Measurements from ENCODE around the gene LTBP3. TPM values are rescaled to one million over a fixed set of nuclear protein-coding genes. Genes with fewer than 3 reads are reported as not detected.

Gene LTBP3
- polyA plus RNA-seq, 2 donors: 32.8 to 36.4 TPM

GRCh38 chr11:65498977-65499712, 59.0 kb downstream of the LTBP3 start, which contains the start of gene MALAT1:
Gene MALAT1, plus strand, starts transcription at chr11:65499045.
- WGBS, 2 donors: 0% methylated on average over 24 of the region's 24 CpGs

GRCh38 chr11:65498727-65498976, 59.5 kb downstream of the LTBP3 start:
- H3K27me3 ChIP-seq (ENCODE audit: control insufficient read depth in 1 of 2, insufficient read depth in 2 of 2, low read length in 2 of 2): no peaks in the 10 kb centered on the region
- H3K4me3 ChIP-seq (ENCODE audit: low read depth in 1 of 2, low read length in 2 of 2): peak overlapping the region; percentile 54 to 99
- H3K9me3 ChIP-seq (ENCODE audit: control insufficient read depth in 2 of 2, insufficient read depth in 1 of 2, low read depth in 1 of 2, low read length in 1 of 2): no peaks in the 10 kb centered on the region
- H3K4me1 ChIP-seq (ENCODE audit: control insufficient read depth in 2 of 2, insufficient read depth in 2 of 2, low read length in 1 of 2): no peaks in the 10 kb centered on the region
- peaks cover 0 to 4% of the 10 kb centered on the region in 2 donors for H3K36me3 ChIP-seq (ENCODE audit: control insufficient read depth in 2 of 2, insufficient read depth in 2 of 2, low read length in 1 of 2)
- 1% methylated on average over 6 of the region's 6 CpGs for WGBS, 2 donors
- H3K27ac ChIP-seq (ENCODE audit: low read depth in 2 of 2, low read length in 1 of 2): peak overlapping the region; percentile 97 to 99

More at GRCh38 chr11:65498977-65499712, 59.0 kb downstream of the LTBP3 start, which contains the start of gene MALAT1:
- Histone ChIP-seq H3K27ac (ENCODE audit: low read depth in 2 of 2, low read length in 1 of 2) (peak within 1 kb of the TSS; percentile 97 to 99), H3K36me3 (ENCODE audit: control insufficient read depth in 2 of 2, insufficient read depth in 2 of 2, low read length in 1 of 2) (peaks cover 0 to 5% of the 10 kb centered on the region in 2 donors), H3K9me3 (ENCODE audit: control insufficient read depth in 2 of 2, insufficient read depth in 1 of 2, low read depth in 1 of 2, low read length in 1 of 2) (no peaks in the 10 kb centered on the region), H3K4me3 (ENCODE audit: low read depth in 1 of 2, low read length in 2 of 2) (peak within 1 kb of the TSS; percentile 54 to 99), H3K27me3 (ENCODE audit: control insufficient read depth in 1 of 2, insufficient read depth in 2 of 2, low read length in 2 of 2) (no peaks in the 10 kb centered on the region), H3K4me1 (ENCODE audit: control insufficient read depth in 2 of 2, insufficient read depth in 2 of 2, low read length in 1 of 2) (no peaks in the 10 kb centered on the region)

DNA sequence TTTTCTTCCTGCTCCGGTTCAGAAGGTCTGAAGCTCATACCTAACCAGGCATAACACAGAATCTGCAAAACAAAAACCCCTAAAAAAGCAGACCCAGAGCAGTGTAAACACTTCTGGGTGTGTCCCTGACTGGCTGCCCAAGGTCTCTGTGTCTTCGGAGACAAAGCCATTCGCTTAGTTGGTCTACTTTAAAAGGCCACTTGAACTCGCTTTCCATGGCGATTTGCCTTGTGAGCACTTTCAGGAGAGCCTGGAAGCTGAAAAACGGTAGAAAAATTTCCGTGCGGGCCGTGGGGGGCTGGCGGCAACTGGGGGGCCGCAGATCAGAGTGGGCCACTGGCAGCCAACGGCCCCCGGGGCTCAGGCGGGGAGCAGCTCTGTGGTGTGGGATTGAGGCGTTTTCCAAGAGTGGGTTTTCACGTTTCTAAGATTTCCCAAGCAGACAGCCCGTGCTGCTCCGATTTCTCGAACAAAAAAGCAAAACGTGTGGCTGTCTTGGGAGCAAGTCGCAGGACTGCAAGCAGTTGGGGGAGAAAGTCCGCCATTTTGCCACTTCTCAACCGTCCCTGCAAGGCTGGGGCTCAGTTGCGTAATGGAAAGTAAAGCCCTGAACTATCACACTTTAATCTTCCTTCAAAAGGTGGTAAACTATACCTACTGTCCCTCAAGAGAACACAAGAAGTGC, 60.0 kb downstream of the LTBP3 start:
- Histone ChIP-seq H3K4me3 (ENCODE audit: low read depth in 1 of 2, low read length in 2 of 2) (peak overlapping the region; percentile 54 to 99), H3K36me3 (ENCODE audit: control insufficient read depth in 2 of 2, insufficient read depth in 2 of 2, low read length in 1 of 2) (peaks cover 0 to 4% of the 10 kb centered on the region in 2 donors), H3K9me3 (ENCODE audit: control insufficient read depth in 2 of 2, insufficient read depth in 1 of 2, low read depth in 1 of 2, low read length in 1 of 2) (no peaks in the 10 kb centered on the region), H3K4me1 (ENCODE audit: control insufficient read depth in 2 of 2, insufficient read depth in 2 of 2, low read length in 1 of 2) (peaks cover 0 to under 1% of the 10 kb centered on the region in 2 donors), H3K27me3 (ENCODE audit: control insufficient read depth in 1 of 2, insufficient read depth in 2 of 2, low read length in 2 of 2) (no peaks in the 10 kb centered on the region), H3K27ac (ENCODE audit: low read depth in 2 of 2, low read length in 1 of 2) (peak overlapping the region; percentile 97 to 99)
- 1% methylated on average over 24 of the region's 24 CpGs for WGBS, 2 donors

DNA sequence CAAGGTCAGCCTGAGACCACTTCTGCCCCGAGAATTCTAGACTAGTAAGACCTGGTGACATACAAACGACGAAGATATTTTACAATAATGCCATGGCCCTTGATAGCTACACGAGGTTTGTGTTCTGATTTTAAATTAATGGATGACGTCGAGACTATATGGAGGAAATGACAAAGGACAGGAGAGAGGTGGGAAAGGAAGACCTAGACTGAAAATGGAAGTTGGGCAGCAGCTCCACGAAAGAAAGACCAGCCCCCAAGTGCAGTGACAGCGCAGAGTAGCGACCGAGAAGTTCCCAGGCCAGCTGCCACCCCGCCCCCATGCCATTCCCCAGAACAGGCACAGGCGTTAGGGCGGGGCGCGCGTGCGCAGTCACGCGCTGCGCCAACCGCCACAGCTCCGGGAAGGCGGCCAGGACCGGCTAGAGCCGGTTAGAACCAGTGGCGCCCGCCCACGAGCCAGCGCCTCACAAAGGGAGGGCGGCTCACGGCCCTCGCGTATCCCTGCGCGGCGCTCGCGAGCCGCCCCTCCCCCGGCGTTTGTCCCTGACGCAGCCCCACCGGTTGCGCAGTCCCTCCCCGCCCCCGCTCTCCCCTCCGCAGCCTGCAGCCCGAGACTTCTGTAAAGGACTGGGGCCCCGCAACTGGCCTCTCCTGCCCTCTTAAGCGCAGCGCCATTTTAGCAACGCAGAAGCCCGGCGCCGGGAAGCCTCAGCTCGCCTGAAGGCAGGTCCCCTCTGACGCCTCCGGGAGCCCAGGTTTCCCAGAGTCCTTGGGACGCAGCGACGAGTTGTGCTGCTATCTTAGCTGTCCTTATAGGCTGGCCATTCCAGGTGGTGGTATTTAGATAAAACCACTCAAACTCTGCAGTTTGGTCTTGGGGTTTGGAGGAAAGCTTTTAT, 60.8 kb downstream of the LTBP3 start:
- Histone ChIP-seq H3K4me1 (ENCODE audit: control insufficient read depth in 2 of 2, insufficient read depth in 2 of 2, low read length in 1 of 2) (peaks cover 0 to 4% of the 10 kb centered on the region in 2 donors), H3K9me3 (ENCODE audit: control insufficient read depth in 2 of 2, insufficient read depth in 1 of 2, low read depth in 1 of 2, low read length in 1 of 2) (no peaks in the 10 kb centered on the region), H3K27me3 (ENCODE audit: control insufficient read depth in 1 of 2, insufficient read depth in 2 of 2, low read length in 2 of 2) (no peaks in the 10 kb centered on the region), H3K27ac (ENCODE audit: low read depth in 2 of 2, low read length in 1 of 2) (peak overlapping the region; percentile 98 to 99), H3K36me3 (ENCODE audit: control insufficient read depth in 2 of 2, insufficient read depth in 2 of 2, low read length in 1 of 2) (peaks cover 0 to 4% of the 10 kb centered on the region in 2 donors), H3K4me3 (ENCODE audit: low read depth in 1 of 2, low read length in 2 of 2) (peak overlapping the region; percentile 54 to 99)
- WGBS, 2 donors: 0% methylated on average over 57 to 61 of the region's 61 CpGs

DNA sequence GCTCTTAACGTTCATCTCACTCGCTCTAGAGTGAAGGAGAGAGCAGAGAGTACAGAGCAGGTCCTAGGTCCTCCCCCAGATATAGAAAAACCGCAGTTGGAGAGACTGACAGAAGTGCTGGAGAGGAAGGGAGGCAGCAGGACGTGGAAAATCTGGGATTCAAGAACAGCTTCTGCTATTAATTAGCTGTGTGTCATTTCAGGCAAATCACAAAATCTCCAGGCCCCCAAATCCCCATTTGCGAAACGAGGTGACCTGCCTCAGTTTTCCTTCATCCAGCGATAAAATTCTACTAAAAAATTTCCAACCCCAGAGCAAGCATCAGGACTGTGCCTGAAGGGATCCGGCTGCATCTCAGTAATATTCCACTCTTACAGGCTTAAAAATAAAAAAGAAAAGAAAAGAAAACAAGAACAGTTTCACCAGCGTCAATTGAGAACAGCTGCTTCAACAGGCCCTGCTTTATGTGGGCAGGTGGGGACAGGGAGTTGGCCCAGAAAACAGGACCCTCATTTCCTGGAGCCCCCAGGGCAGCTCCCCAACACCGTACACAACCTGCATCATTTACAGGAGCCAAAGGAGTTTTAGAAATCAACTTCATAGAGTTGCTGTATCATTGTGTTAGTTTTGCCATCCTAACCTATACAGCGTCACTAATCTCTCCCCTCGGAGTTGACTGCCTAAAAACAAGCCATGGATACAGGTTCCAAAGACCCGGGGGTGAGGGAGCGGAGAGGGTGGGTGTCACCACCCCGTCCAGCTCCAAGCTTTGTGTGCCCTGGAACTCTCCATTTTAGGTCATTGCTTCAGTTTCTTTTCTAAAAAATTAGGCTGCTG, 61.6 kb downstream of the LTBP3 start:
- Histone ChIP-seq H3K27ac (ENCODE audit: low read depth in 2 of 2, low read length in 1 of 2) (peak overlapping the region; percentile 98 to 99), H3K4me3 (ENCODE audit: low read depth in 1 of 2, low read length in 2 of 2) (peak overlapping the region; percentile 25 to 40), H3K9me3 (ENCODE audit: control insufficient read depth in 2 of 2, insufficient read depth in 1 of 2, low read depth in 1 of 2, low read length in 1 of 2) (no peaks in the 10 kb centered on the region), H3K27me3 (ENCODE audit: control insufficient read depth in 1 of 2, insufficient read depth in 2 of 2, low read length in 2 of 2) (no peaks in the 10 kb centered on the region), H3K36me3 (ENCODE audit: control insufficient read depth in 2 of 2, insufficient read depth in 2 of 2, low read length in 1 of 2) (peaks cover 0 to 4% of the 10 kb centered on the region in 2 donors), H3K4me1 (ENCODE audit: control insufficient read depth in 2 of 2, insufficient read depth in 2 of 2, low read length in 1 of 2) (peaks cover 0 to 9% of the 10 kb centered on the region in 2 donors)
- WGBS, 2 donors: 17 to 29% methylated on average over 15 of the region's 15 CpGs

DNA sequence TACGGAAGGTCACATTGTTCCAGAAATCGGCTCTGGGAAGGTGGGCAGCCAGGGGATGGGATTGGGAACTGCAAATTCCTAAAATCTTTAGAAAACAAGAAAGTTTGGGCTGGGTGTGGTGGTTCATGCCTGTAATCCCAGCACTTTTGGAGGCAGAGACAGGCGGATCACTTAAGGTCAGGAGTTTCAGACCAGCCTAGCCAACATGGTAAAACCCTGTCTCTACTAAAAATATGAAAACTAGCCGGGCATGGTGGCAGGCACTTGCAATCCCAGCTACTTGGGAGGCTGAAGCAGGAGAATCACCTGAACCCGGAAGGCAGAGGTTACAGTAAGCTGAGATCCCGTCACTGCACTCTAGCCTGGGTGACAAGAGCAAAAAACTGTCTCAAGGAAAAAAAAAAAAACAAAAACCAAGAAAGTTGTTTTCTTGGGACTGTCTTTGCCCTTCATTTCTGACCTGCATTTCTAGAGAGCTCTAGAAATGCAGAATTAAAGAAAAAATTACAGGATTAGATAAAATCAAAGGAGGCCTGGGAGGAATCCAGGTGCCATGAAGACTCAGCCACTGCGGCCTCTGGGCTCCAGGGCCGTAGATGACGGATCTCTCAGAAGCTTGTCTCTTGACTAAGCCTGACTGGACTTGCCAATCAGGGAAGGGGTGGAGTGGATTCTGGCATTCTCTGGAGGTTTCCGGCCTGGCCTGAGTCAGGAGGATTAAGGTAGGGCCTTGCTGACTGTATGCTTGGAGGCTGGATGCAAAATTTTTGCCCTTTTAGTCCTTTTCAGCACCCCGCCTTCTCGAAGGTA, 64.6 kb downstream of the LTBP3 start:
- WGBS, 2 donors: 29 to 48% methylated on average over 12 of the region's 12 CpGs
- no peaks in the 10 kb centered on the region for H3K36me3 ChIP-seq (ENCODE audit: control insufficient read depth in 2 of 2, insufficient read depth in 2 of 2, low read length in 1 of 2)
- H3K27me3 ChIP-seq (ENCODE audit: control insufficient read depth in 1 of 2, insufficient read depth in 2 of 2, low read length in 2 of 2): no peaks in the 10 kb centered on the region
- peak overlapping the region; percentile 99 for H3K27ac ChIP-seq (ENCODE audit: low read depth in 2 of 2, low read length in 1 of 2)
- peaks cover 4 to 31% of the 10 kb centered on the region in 2 donors for H3K4me1 ChIP-seq (ENCODE audit: control insufficient read depth in 2 of 2, insufficient read depth in 2 of 2, low read length in 1 of 2)
- no peaks in the 10 kb centered on the region for H3K9me3 ChIP-seq (ENCODE audit: control insufficient read depth in 2 of 2, insufficient read depth in 1 of 2, low read depth in 1 of 2, low read length in 1 of 2)
- H3K4me3 ChIP-seq (ENCODE audit: low read depth in 1 of 2, low read length in 2 of 2): no peak overlapping the region

DNA sequence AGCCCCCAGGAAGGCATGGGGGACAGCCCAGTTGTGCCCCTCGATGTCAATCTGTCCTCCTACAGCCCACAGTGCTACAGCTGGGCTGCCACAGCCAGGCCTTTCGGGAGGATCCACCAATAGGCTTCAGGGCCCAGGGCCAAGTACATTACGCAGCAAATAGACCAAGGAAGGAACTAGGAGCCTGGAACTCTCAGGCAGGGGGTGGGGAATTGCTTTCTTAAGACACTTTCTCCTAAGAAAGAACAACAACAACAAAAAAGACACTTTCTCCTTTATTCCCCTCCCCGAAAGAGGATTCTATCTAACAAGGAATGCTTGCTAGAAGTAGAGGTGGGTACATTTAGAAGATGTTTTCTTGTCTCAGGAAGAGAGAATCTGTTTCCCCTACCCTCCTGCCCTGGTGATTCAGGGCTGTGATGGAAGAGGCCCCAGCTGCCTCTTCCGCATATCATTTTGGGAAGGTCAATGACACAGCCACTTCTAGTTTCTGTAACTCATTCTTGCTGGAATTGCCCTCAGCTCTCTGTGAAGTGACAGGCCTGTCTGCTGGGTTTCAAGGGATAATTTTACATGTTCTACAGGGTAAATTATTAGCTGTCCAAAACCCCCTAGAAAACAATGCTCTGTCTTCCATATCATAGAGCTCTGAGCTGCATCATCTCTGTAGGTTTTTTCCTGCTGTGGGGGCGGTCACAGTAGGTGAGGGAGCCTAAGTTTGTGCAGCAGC, 65.4 kb downstream of the LTBP3 start:
- H3K27ac ChIP-seq (ENCODE audit: low read depth in 2 of 2, low read length in 1 of 2): peak overlapping the region; percentile 99
- no peaks in the 10 kb centered on the region for H3K36me3 ChIP-seq (ENCODE audit: control insufficient read depth in 2 of 2, insufficient read depth in 2 of 2, low read length in 1 of 2)
- WGBS, 2 donors: 22 to 34% methylated on average over 6 of the region's 6 CpGs
- no peaks in the 10 kb centered on the region for H3K27me3 ChIP-seq (ENCODE audit: control insufficient read depth in 1 of 2, insufficient read depth in 2 of 2, low read length in 2 of 2)
- H3K4me3 ChIP-seq (ENCODE audit: low read depth in 1 of 2, low read length in 2 of 2): no peak overlapping the region
- H3K4me1 ChIP-seq (ENCODE audit: control insufficient read depth in 2 of 2, insufficient read depth in 2 of 2, low read length in 1 of 2): peaks cover 7 to 39% of the 10 kb centered on the region in 2 donors
- H3K9me3 ChIP-seq (ENCODE audit: control insufficient read depth in 2 of 2, insufficient read depth in 1 of 2, low read depth in 1 of 2, low read length in 1 of 2): no peaks in the 10 kb centered on the region

GRCh38 chr11:65492387-65492636, 65.8 kb downstream of the LTBP3 start:
- Histone ChIP-seq H3K4me1 (ENCODE audit: control insufficient read depth in 2 of 2, insufficient read depth in 2 of 2, low read length in 1 of 2) (peaks cover 7 to 40% of the 10 kb centered on the region in 2 donors), H3K9me3 (ENCODE audit: control insufficient read depth in 2 of 2, insufficient read depth in 1 of 2, low read depth in 1 of 2, low read length in 1 of 2) (no peaks in the 10 kb centered on the region), H3K4me3 (ENCODE audit: low read depth in 1 of 2, low read length in 2 of 2) (no peak overlapping the region), H3K36me3 (ENCODE audit: control insufficient read depth in 2 of 2, insufficient read depth in 2 of 2, low read length in 1 of 2) (no peaks in the 10 kb centered on the region), H3K27ac (ENCODE audit: low read depth in 2 of 2, low read length in 1 of 2) (peak overlapping the region; percentile 99), H3K27me3 (ENCODE audit: control insufficient read depth in 1 of 2, insufficient read depth in 2 of 2, low read length in 2 of 2) (no peaks in the 10 kb centered on the region)
- 27 to 49% methylated on average over 4 of the region's 4 CpGs for WGBS, 2 donors

Measured in esophagus (tissue), 2 donors.